Neural cell (in vitro differentiated cells): Measurements from ENCODE around the gene SLC22A3.
A peak's percentile ranks its signal among the peaks of the same experiment; 100 is the strongest.

ENCODE experiments used
- CTCF ChIP-seq: fragments of 450-650 bp; IDR thresholded peaks from 2 replicates; pipeline ENCODE4 v1.5.1; 2014; ENCODE audit warnings: antibody characterized with exemption, mild to moderate bottlenecking, moderate library complexity; ENCODE audit not compliant: poor library complexity, severe bottlenecking
- EP300 ChIP-seq: fragments of 450-650 bp; conservative IDR thresholded peaks from 2 replicates; pipeline ENCODE4 v1.6.1; 2014; ENCODE audit warnings: antibody characterized with exemption, mild to moderate bottlenecking, moderate library complexity; ENCODE audit not compliant: poor library complexity, severe bottlenecking
- EZH2 ChIP-seq: fragments of 200-600, 300-800 bp; shearing (Covaris generic), sonication (generic); IDR thresholded peaks from 2 replicates; pipeline ENCODE4 v1.6.1; 2014; ENCODE audit warnings: antibody characterized with exemption, low read length, borderline replicate concordance, mild to moderate bottlenecking; ENCODE audit not compliant: insufficient read depth, poor library complexity, severe bottlenecking
- MXI1 ChIP-seq: fragments of 450-650 bp; conservative IDR thresholded peaks from 2 replicates; pipeline ENCODE4 v1.6.1; 2014; ENCODE audit warnings: antibody characterized with exemption, mild to moderate bottlenecking; ENCODE audit not compliant: poor library complexity, severe bottlenecking
- POLR2AphosphoS5 ChIP-seq: IDR thresholded peaks from 2 replicates; pipeline ENCODE4 v1.6.1; 2012
- RAD21 ChIP-seq: fragments of 450-650 bp; conservative IDR thresholded peaks from 2 replicates; pipeline ENCODE4 v1.6.1; 2014; ENCODE audit warnings: antibody characterized with exemption, mild to moderate bottlenecking, moderate library complexity
- SMC3 ChIP-seq: fragments of 450-650 bp; conservative IDR thresholded peaks from 2 replicates; pipeline ENCODE4 v1.6.1; 2014; ENCODE audit warnings: antibody characterized with exemption, mild to moderate bottlenecking, moderate library complexity; ENCODE audit not compliant: poor library complexity
- TAF1 ChIP-seq: IDR thresholded peaks from 2 replicates; pipeline ENCODE4 v1.6.1; 2012; ENCODE audit warnings: low read depth
- TF ChIP-seq, protein P1 (sequence below): IDR thresholded peaks from 2 replicates; pipeline ENCODE4 v1.6.1; 2012; ENCODE audit warnings: borderline replicate concordance

DNA sequence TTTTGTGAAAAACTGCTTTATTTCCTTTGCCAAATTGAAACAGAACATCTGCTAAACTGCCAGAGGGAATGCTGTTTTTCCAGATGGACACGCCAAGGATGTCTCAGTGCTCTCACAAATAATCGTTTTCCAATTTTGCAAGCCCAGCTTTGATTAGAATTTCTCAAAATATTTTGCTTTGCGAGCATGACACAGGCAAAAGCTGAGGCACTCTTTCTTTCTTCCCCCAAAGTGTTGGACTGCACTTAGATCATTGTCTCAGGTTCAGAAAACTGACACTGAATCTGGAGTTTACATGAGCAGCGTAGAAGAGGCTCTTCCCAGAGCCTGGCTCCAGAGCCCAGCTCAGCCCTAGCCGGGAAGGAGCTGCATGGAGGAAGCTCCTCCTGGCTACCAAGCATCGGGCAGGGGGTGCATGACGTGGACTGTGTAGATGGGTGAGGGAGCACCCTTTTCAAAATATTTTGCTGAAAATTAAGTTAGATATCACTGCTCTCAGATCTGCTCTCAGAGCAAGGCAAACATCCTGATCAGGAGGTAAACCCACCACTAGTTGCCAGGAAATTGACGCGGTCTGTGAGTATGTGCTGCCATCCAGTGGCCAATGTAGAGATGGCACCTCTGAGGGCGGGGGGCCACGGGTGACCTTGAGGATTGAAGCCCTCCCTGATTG, 107.5 kb downstream of the SLC22A3 start:
- TF ChIP-seq RAD21 (peak; percentile 99), CTCF (peak; percentile 99), TAF1 (no peak), EP300 (no peak), EZH2 (no peak), POLR2AphosphoS5 (no peak), SMC3 (peak; percentile 97), MXI1 (no peak)
- TF ChIP-seq, protein P1, sequence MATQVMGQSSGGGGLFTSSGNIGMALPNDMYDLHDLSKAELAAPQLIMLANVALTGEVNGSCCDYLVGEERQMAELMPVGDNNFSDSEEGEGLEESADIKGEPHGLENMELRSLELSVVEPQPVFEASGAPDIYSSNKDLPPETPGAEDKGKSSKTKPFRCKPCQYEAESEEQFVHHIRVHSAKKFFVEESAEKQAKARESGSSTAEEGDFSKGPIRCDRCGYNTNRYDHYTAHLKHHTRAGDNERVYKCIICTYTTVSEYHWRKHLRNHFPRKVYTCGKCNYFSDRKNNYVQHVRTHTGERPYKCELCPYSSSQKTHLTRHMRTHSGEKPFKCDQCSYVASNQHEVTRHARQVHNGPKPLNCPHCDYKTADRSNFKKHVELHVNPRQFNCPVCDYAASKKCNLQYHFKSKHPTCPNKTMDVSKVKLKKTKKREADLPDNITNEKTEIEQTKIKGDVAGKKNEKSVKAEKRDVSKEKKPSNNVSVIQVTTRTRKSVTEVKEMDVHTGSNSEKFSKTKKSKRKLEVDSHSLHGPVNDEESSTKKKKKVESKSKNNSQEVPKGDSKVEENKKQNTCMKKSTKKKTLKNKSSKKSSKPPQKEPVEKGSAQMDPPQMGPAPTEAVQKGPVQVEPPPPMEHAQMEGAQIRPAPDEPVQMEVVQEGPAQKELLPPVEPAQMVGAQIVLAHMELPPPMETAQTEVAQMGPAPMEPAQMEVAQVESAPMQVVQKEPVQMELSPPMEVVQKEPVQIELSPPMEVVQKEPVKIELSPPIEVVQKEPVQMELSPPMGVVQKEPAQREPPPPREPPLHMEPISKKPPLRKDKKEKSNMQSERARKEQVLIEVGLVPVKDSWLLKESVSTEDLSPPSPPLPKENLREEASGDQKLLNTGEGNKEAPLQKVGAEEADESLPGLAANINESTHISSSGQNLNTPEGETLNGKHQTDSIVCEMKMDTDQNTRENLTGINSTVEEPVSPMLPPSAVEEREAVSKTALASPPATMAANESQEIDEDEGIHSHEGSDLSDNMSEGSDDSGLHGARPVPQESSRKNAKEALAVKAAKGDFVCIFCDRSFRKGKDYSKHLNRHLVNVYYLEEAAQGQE: no peak
